ENCODE results near the gene SMIM31.

The SMIM31 gene

GRCh38 chr4:164790249-164790648 lies 36.3 kb downstream of the SMIM31 start:
- no peak for DNase-seq

GRCh38 chr4:164799410-164799809 lies 45.5 kb downstream of the SMIM31 start:
- DNase-seq = no peak

- DNase-seq = no peak
Measured at GRCh38 chr4:164800786-164801185, 46.9 kb downstream of the SMIM31 start.

GRCh38 chr4:164802301-164802901 lies 48.5 kb downstream of the SMIM31 start:
- DNase-seq = no peak

GRCh38 chr4:164803702-164804101 lies 49.8 kb downstream of the SMIM31 start:
- DNase-seq = no peak

GRCh38 chr4:164807611-164808010 lies 53.7 kb downstream of the SMIM31 start:
- DNase-seq = no peak

- no peak for DNase-seq
Measured at GRCh38 chr4:164813554-164813953, 59.6 kb downstream of the SMIM31 start.

- DNase-seq = no peak
Measured at GRCh38 chr4:164815711-164816110, 61.8 kb downstream of the SMIM31 start.

GRCh38 chr4:164819366-164819765 lies 65.4 kb downstream of the SMIM31 start:
- DNase-seq = no peak

- DNase-seq = no peak
Measured at GRCh38 chr4:164821711-164822110, 67.8 kb downstream of the SMIM31 start.

GRCh38 chr4:164824581-164824980 lies 70.7 kb downstream of the SMIM31 start:
- no peak for DNase-seq

GRCh38 chr4:164828955-164829354 lies 75.0 kb downstream of the SMIM31 start:
- DNase-seq = no peak

GRCh38 chr4:164846566-164846965 lies 92.6 kb downstream of the SMIM31 start:
- no peak for DNase-seq

GRCh38 chr4:164847016-164847415 lies 93.1 kb downstream of the SMIM31 start:
- no peak for DNase-seq

GRCh38 chr4:164847967-164848649 lies 94.2 kb downstream of the SMIM31 start:
- DNase-seq = no peak

Measured in CD4-positive, alpha-beta T cell treated with Interleukin-10 for 1 hour (primary cell).